Raji (cell line): ENCODE data around the gene TMEM141.
A peak's percentile ranks its signal among the peaks of the same experiment; 100 is the strongest.

ENCODE experiments used
- POLR2A ChIP-seq: IDR thresholded peaks from 2 replicates; pipeline ENCODE4 v1.6.1; 2011; ENCODE audit warnings: low read depth, low read length, control low read depth; ENCODE audit not compliant: insufficient read depth

The TMEM141 gene

DNA sequence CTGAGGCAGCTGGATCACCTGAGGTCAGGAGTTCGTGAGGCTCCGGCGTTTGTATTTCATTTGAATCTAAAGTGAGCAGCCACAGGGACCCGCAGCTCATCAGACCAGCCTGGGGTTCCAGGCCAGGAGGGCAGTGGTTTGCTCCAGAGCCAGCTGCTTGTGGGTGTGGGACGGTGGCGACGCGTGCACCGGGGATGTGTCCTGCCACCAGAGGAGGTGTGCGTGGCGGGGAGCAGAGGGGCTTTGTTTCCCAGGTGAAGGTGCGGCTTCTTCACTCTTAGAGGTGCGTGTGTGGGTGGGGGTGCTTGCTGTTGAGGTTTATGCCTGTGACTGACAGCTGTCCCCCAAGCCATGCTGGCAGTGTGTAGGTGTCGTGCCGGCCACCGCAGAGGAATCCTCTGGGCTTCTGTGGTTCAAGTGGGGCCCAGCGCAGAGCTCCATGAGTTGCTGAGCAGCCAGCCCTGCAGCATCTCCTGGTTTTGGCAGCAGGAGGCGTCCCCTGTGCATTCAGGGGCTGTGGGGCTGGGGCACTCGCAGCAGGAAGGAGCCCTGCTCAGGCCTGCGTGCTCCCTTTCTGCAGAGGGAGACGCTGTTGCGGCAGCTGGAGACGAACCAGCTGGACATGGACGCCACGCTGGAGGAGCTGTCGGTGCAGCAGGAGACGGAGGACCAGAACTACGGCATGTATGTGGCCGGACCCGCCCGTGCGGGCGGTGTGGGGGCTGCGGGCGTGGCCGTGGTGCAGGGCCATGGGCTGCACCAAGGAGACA lies 44.2 kb downstream of the TMEM141 start:
- no peak for TF ChIP-seq POLR2A

GRCh38 chr9:136835932-136836904 lies 45.1 kb downstream of the TMEM141 start:
- no peak for TF ChIP-seq POLR2A

DNA sequence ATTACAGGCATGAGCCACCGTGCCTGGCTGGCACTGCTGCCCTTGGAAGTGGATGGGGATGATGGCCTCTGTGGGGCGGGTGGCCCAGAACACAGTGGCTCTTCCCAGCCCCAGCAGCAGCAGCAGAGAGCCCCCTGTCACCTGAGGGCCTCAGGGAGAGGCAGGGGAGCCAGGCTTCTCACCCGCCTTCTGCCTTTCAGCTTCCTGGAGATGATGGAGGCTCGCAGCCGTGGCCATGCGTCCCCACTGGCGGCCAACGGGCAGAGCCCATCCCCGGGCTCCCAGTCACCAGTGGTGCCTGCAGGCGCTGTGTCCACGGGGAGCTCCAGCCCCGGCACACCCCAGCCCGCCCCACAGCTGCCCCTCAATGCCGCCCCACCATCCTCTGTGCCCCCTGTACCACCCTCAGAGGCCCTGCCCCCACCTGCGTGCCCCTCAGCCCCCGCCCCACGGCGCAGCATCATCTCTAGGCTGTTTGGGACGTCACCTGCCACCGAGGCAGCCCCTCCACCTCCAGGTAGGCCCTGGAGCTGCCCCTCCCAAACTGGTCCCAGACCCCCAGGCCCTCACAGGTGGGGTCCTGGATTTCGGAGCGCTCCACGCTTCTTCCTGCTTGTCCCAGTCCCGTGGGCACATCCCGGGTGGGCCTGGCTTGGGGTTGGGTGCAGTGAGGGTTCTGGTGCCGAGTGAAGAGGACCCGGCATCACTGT lies 46.2 kb downstream of the TMEM141 start:
- no peak for TF ChIP-seq POLR2A

DNA sequence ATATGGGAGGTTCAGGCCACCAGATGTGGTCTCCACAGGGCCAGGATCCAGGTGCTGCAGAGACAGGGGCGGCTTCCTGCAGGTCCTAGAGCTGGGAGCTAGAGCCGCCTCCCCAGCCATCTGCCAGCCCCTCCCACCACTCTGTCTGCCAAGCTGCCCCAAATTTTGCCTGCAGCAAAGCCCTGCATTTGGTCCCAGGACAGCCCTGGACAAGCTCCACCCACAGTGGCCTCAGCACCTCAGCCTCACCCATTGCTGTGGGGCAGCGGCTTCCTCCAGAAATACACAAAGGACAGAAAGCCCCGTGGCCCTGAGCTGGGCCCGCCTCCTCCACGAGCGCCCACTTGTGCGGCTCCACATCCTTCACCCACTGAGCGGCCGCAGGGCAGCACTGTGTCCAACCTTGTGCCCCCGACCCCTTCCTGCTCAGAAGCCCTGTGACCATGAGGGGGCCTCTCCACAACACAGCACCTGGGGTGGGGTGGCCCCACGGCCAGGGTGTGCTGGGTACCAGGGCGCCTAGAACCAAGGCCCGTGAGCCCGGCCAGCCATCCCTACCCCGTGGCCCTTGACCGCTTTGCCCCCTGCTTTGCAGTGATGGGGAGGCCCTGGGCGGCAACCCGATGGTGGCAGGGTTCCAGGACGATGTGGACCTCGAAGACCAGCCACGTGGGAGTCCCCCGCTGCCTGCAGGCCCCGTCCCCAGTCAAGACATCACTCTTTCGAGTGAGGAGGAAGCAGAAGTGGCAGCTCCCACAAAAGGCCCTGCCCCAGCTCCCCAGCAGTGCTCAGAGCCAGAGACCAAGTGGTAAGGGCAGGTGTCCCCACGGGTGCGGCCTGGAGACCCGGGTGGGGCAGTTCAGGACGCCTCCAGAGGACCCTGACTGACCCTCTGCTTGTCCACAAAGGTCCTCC lies 47.4 kb downstream of the TMEM141 start:
- TF ChIP-seq POLR2A: no peak

- TF ChIP-seq POLR2A: no peak
These were observed 48.3 kb downstream of the TMEM141 start for GRCh38 chr9:136839229-136840139.

DNA sequence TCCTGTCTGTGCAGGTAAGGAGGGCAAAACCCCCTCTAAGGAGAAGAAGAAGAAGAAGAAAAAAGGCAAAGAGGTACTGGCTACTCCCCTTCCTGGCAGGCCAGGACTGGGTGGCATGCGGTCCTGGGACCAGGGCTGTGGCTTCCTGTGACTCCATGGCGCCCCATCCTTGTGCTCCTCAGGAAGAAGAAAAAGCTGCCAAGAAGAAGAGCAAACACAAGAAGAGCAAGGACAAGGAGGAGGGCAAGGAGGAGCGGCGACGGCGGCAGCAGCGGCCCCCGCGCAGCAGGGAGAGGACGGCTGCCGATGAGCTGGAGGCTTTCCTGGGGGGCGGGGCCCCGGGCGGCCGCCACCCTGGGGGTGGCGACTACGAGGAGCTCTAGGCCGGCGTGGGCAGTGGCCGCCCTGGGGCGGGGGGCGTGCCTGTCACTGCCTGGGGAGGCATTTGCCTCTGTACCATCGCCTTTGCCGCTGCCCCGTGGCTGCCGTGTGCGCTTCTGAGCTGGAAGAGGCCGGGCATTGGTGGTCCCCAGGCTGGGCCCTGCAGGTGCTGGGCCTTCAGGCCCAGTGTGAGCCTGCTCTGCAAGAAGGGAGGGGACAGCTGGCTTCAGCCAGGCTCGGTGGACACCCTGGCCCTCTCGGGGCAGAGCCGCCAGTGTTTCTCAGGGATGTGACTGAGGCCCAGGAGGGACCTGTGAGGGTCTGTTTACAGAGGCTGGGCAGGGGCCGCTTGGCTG lies 49.2 kb downstream of the TMEM141 start:
- no peak for TF ChIP-seq POLR2A

DNA sequence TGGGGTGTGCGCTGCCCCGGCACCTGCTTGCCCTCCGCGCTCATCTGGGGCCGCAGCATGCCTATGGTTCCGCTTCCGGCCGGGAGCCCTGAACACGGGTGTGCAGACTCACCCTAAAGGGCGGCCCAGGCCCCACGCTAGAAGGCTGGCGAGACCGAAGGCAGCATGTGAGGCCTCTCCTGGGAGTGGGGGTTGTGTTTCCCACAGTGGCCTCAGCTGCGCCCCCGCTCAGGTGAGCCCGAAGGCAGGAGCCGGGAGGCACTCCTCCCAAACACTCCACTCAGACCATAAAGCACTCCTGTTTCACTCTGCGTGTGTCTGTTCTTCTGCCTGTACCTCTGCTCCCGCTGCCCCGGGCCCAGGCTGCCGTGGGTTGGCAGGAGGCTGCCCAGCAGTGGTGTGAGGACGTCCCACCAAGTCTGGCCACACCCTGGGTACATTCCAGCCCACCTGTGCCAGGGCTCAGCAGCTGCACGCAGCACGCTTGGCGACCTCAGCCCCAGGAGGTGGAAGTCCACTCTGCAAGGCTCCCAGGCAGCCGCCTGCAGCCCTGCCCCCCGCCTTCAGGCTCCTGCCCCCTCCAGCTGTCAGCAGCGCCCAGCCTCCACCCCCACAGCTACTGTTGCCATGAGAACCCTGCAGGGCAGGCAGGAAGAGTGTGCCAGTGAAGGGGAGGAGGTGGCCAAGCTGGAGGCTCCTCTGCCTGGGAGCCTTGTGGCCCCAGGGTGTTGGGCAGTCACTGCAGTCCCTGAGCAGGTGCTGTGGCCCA lies 49.9 kb downstream of the TMEM141 start:
- TF ChIP-seq POLR2A: 0 out of 2 replicates have a peak, but pooled peaks have one; percentile 25

DNA sequence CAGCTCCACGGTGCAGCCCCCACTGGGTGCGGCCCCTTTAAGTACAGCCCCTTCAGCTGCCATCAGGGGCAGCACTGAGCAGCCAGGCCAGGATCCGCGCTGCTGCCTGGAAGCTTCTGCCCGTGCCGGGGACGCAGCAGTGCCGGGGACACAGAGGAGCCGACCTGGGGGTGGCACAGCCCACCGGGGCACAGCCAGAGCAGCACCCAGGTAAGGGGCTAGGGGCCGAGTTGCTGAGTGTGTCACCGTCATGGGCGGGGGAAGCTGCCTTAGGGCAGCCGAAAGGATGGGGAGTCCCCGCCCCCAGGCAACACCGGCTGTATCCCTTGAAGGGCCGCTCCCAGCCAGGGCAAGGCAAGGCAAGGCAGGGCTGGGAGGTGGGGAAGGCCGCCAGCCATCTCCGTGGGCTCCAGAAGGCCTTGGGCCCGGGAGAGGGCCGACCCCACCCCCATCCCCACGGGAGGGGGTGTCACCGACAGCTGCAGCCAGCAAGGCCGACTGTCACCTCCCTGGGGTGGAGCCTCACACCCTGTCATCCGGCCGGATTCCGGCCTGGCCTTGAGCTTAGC lies 51.3 kb downstream of the TMEM141 start, which contains the start of gene AJM1:
Gene AJM1 (plus strand): TSS at position 99 of the 569 bp plus-strand sequence. CDS start 1,937 bp downstream, outside the sequence.
- TF ChIP-seq POLR2A: peak; percentile 22; the same call in 1 of the 2 replicates
